Stomach smooth muscle (tissue), 2 donors: ENCODE results near the gene PHEX.

Source experiments
- H3K27ac ChIP-seq: one replicate; pipeline ENCODE4 v1.7.0; 2013; ENCODE audit warnings: mild to moderate bottlenecking, low read length, inconsistent platforms
- H3K27me3 ChIP-seq, 2 donors: one replicate each; pipeline ENCODE4 v1.7.0; 2013; ENCODE audit warnings: low read length in 2 of 2; ENCODE audit not compliant: insufficient read depth in 2 of 2, control insufficient read depth in 1 of 2
- H3K36me3 ChIP-seq, 2 donors: one replicate each; pipeline ENCODE4 v1.7.0; 2013; ENCODE audit warnings: low read length in 2 of 2; ENCODE audit not compliant: control insufficient read depth in 2 of 2, insufficient read depth in 2 of 2
- H3K4me1 ChIP-seq: one replicate; pipeline ENCODE4 v1.7.0; 2013; ENCODE audit warnings: low read length; ENCODE audit not compliant: control insufficient read depth, insufficient read depth
- H3K4me3 ChIP-seq, 2 donors: one replicate each; pipeline ENCODE4 v1.7.0; 2013; ENCODE audit warnings: low read length in 2 of 2
- H3K9ac ChIP-seq, 2 donors: one replicate each; pipeline ENCODE4 v1.7.0; 2013; ENCODE audit warnings: low read length in 2 of 2, mild to moderate bottlenecking in 1 of 2
- H3K9me3 ChIP-seq, 2 donors: one replicate each; pipeline ENCODE4 v1.7.0; 2013; ENCODE audit warnings: low read length in 2 of 2; ENCODE audit not compliant: control insufficient read depth in 2 of 2
- donor health status: healthy.
- donor health status: Pancreatic carcinoma.

PHEX gene

GRCh38 chrX:22124098-22124497, 92.0 kb downstream of the PHEX start:
- no peak overlapping the region for H3K9ac ChIP-seq

GRCh38 chrX:22125481-22125880, 93.4 kb downstream of the PHEX start:
- H3K27me3 ChIP-seq, result no peaks in the 10 kb centered on the region
- no peak overlapping the region for H3K27ac ChIP-seq
- no peaks in the 10 kb centered on the region for H3K9me3 ChIP-seq
- H3K9ac ChIP-seq, result no peak overlapping the region
- no peaks in the 10 kb centered on the region for H3K4me1 ChIP-seq
- no peaks in the 10 kb centered on the region for H3K36me3 ChIP-seq
- H3K4me3 ChIP-seq, result no peak overlapping the region

More at GRCh38 chrX:22124098-22124497, 92.0 kb downstream of the PHEX start:
- Histone ChIP-seq H3K27me3 (no peaks in the 10 kb centered on the region), H3K4me1 (no peaks in the 10 kb centered on the region), H3K9me3 (no peaks in the 10 kb centered on the region), H3K27ac (no peak overlapping the region), H3K36me3 (no peaks in the 10 kb centered on the region), H3K4me3 (no peak overlapping the region)

GRCh38 chrX:22126327-22126726, 94.2 kb downstream of the PHEX start:
- Histone ChIP-seq H3K27ac (no peak overlapping the region), H3K9me3 (no peaks in the 10 kb centered on the region), H3K36me3 (no peaks in the 10 kb centered on the region), H3K9ac (no peak overlapping the region), H3K4me1 (no peaks in the 10 kb centered on the region), H3K27me3 (no peaks in the 10 kb centered on the region), H3K4me3 (no peak overlapping the region)

- no peaks in the 10 kb centered on the region for H3K9me3 ChIP-seq
- H3K36me3 ChIP-seq, result no peaks in the 10 kb centered on the region
- no peaks in the 10 kb centered on the region for H3K4me1 ChIP-seq
- no peak overlapping the region for H3K9ac ChIP-seq
- H3K4me3 ChIP-seq, result no peak overlapping the region
- no peak overlapping the region for H3K27ac ChIP-seq
- H3K27me3 ChIP-seq, result no peaks in the 10 kb centered on the region
Observed at GRCh38 chrX:22128961-22129360, 96.8 kb downstream of the PHEX start.

GRCh38 chrX:22134681-22135080, 102.6 kb downstream of the PHEX start:
- H3K4me1 ChIP-seq, result peaks cover 10% of the 10 kb centered on the region
- H3K27me3 ChIP-seq, result peaks cover 0 to 15% of the 10 kb centered on the region in 2 donors
- H3K27ac ChIP-seq, result no peak overlapping the region
- no peaks in the 10 kb centered on the region for H3K36me3 ChIP-seq
- no peak overlapping the region for H3K4me3 ChIP-seq
- no peaks in the 10 kb centered on the region for H3K9me3 ChIP-seq
- no peak overlapping the region for H3K9ac ChIP-seq

GRCh38 chrX:22135171-22135711, 103.1 kb downstream of the PHEX start:
- H3K9me3 ChIP-seq, result no peaks in the 10 kb centered on the region
- H3K36me3 ChIP-seq, result no peaks in the 10 kb centered on the region
- no peak overlapping the region for H3K27ac ChIP-seq
- no peak overlapping the region for H3K9ac ChIP-seq
- H3K4me1 ChIP-seq, result peaks cover 10% of the 10 kb centered on the region
- peaks cover 0 to 15% of the 10 kb centered on the region in 2 donors for H3K27me3 ChIP-seq
- no peak overlapping the region for H3K4me3 ChIP-seq

GRCh38 chrX:22135994-22136684, 104.0 kb downstream of the PHEX start:
- H3K4me1 ChIP-seq, result peaks cover 10% of the 10 kb centered on the region
- peak overlapping the region in 1 of 2 donors; percentile 29 for H3K9ac ChIP-seq
- no peaks in the 10 kb centered on the region for H3K9me3 ChIP-seq
- H3K4me3 ChIP-seq, result peak overlapping the region in 1 of 2 donors; percentile 40
- no peak overlapping the region for H3K27ac ChIP-seq
- H3K36me3 ChIP-seq, result no peaks in the 10 kb centered on the region
- H3K27me3 ChIP-seq, result peaks cover 0 to 17% of the 10 kb centered on the region in 2 donors

GRCh38 chrX:22136711-22137110, 104.6 kb downstream of the PHEX start:
- Histone ChIP-seq H3K27me3 (peaks cover 0 to 17% of the 10 kb centered on the region in 2 donors), H3K9me3 (no peaks in the 10 kb centered on the region), H3K9ac (no peak overlapping the region), H3K36me3 (no peaks in the 10 kb centered on the region), H3K4me3 (peak overlapping the region in 1 of 2 donors; percentile 40), H3K4me1 (peaks cover 10% of the 10 kb centered on the region), H3K27ac (no peak overlapping the region)

GRCh38 chrX:22139822-22140221, 107.7 kb downstream of the PHEX start:
- Histone ChIP-seq H3K4me1 (peaks cover 10% of the 10 kb centered on the region), H3K9ac (no peak overlapping the region), H3K9me3 (no peaks in the 10 kb centered on the region), H3K27ac (no peak overlapping the region), H3K4me3 (no peak overlapping the region), H3K27me3 (peaks cover 0 to 21% of the 10 kb centered on the region in 2 donors), H3K36me3 (no peaks in the 10 kb centered on the region)

GRCh38 chrX:22141047-22141730, 109.1 kb downstream of the PHEX start:
- Histone ChIP-seq H3K9ac (no peak overlapping the region), H3K27me3 (peaks cover 0 to 20% of the 10 kb centered on the region in 2 donors), H3K4me3 (no peak overlapping the region), H3K36me3 (no peaks in the 10 kb centered on the region), H3K27ac (no peak overlapping the region), H3K4me1 (peaks cover 4% of the 10 kb centered on the region), H3K9me3 (no peaks in the 10 kb centered on the region)

GRCh38 chrX:22147214-22147613, 115.1 kb downstream of the PHEX start:
- Histone ChIP-seq H3K27ac (no peak overlapping the region), H3K4me3 (no peak overlapping the region), H3K9me3 (no peaks in the 10 kb centered on the region)

More at GRCh38 chrX:22147214-22147613, 115.1 kb downstream of the PHEX start:
- Histone ChIP-seq H3K27me3 (peaks cover 0 to 4% of the 10 kb centered on the region in 2 donors), H3K4me1 (no peaks in the 10 kb centered on the region), H3K36me3 (no peaks in the 10 kb centered on the region), H3K9ac (no peak overlapping the region)
